CD4-positive, alpha-beta T cell (primary cell): ENCODE measurements around the gene GABRA6. TPM values are rescaled to one million over a fixed set of nuclear protein-coding genes. Genes with fewer than 3 reads are reported as not detected.

Source experiments
- ATAC-seq: fragments of 200-7000 bp; cut with Tn5 transposase; one replicate; pipeline ENCODE4 v1.10.0; 2022; ENCODE audit warnings: mild to moderate bottlenecking; ENCODE audit not compliant: poor library complexity
- CTCF ChIA-PET: fragments of 350-600 bp; sonication (Branson Sonifier 250); formaldehyde crosslinking; loops from one replicate; lab custom pipeline; 2021; ENCODE audit warnings: antibody characterized with exemption, inconsistent platforms; lab: Charles Lee
- POLR2A ChIA-PET: fragments of 350-600 bp; sonication (Branson Sonifier 250); formaldehyde crosslinking; loops from one replicate; lab custom pipeline; 2021; ENCODE audit warnings: antibody characterized with exemption, inconsistent platforms; lab: Charles Lee
- DNase-seq, 14 experiments: peaks; one replicate each; pipeline ENCODE4 v3.0.0-alpha.2; 2013 to 2020; ENCODE audit warnings: mixed read lengths in 2 of 14
- H3K27ac ChIP-seq, 2 donors: one replicate each; pipeline versions ENCODE4 v1.5.1 to v1.7.0; 2013; ENCODE audit warnings: low read length in 2 of 2, low read depth in 1 of 2, mild to moderate bottlenecking in 1 of 2
- H3K27me3 ChIP-seq, 2 experiments: 1 replicate in 1 of 2; 2 replicates in 1 of 2; pipeline versions ENCODE4 v1.6.1 to v1.7.0; 2013; ENCODE audit warnings: low read length in 2 of 2, control low read depth in 1 of 2, mild to moderate bottlenecking in 1 of 2, moderate library complexity in 1 of 2; ENCODE audit not compliant: insufficient read depth in 2 of 2, control insufficient read depth in 1 of 2
- H3K36me3 ChIP-seq: one replicate; pipeline ENCODE4 v1.6.1; 2013; ENCODE audit warnings: low read length, control low read depth; ENCODE audit not compliant: insufficient read depth
- H3K4me1 ChIP-seq: one replicate; pipeline ENCODE4 v1.6.1; 2013; ENCODE audit warnings: low read length, control low read depth; ENCODE audit not compliant: insufficient read depth
- H3K4me3 ChIP-seq: one replicate; pipeline ENCODE4 v1.5.1; 2013; ENCODE audit warnings: mild to moderate bottlenecking, low read length, moderate library complexity
- H3K9me3 ChIP-seq, 2 experiments: 1 replicate in 1 of 2; 2 replicates in 1 of 2; pipeline versions ENCODE4 v1.6.1 to v1.7.0; 2013; ENCODE audit warnings: low read length in 2 of 2, mild to moderate bottlenecking in 2 of 2, control low read depth in 1 of 2, moderate library complexity in 1 of 2; ENCODE audit not compliant: control insufficient read depth in 1 of 2, insufficient read depth in 1 of 2
- H3K27ac Mint-ChIP-seq: one replicate; pipeline ENCODE4 v1.8.0; 2020; ENCODE audit warnings: mixed read lengths
- H3K27me3 Mint-ChIP-seq: one replicate; pipeline ENCODE4 v1.8.0; 2021; ENCODE audit warnings: mixed read lengths
- H3K36me3 Mint-ChIP-seq: one replicate; pipeline ENCODE4 v1.8.0; 2021; ENCODE audit warnings: low read depth, mixed read lengths
- H3K4me1 Mint-ChIP-seq: one replicate; pipeline ENCODE4 v1.8.0; 2021; ENCODE audit warnings: low read depth, mixed read lengths
- H3K4me3 Mint-ChIP-seq: one replicate; pipeline ENCODE4 v1.8.0; 2020; ENCODE audit warnings: mild to moderate bottlenecking, mixed read lengths
- H3K9me3 Mint-ChIP-seq: one replicate; pipeline ENCODE4 v1.8.0; 2020; ENCODE audit warnings: mixed read lengths
- CTCF ChIP-seq: fragments of 200-600 bp; IDR thresholded peaks from one replicate; pipeline ENCODE4 v1.8.0; 2022; ENCODE audit warnings: antibody characterized with exemption, mild to moderate bottlenecking
- intact Hi-C, 2 experiments: fragments of 100-400 bp; cut with DNase I in 1 of 2; cut with micrococcal nuclease in 1 of 2; formaldehyde crosslinking; loops; one replicate each; pipeline versions ENCODE4 v1.15.1 to v1.9.0; 2023 to 2025; cut with DNase I, micrococcal nuclease
- total RNA-seq, 174 experiments: library from RNA in 2 of 174; stranded (reverse) in 2 of 174; gene quantifications; one replicate each; pipeline ENCODE4 v1.2.3 and lab custom pipeline; 2021 to 2026

Gene GABRA6
- total RNA-seq, 2 experiments from 2014 or later: not detected

- Mint-ChIP-seq H3K4me3 (no peak overlapping the region), H3K27ac (no peak overlapping the region), H3K27me3 (no peaks in the 10 kb centered on the region), H3K4me1 (no peaks in the 10 kb centered on the region), H3K9me3 (peaks cover 8% of the 10 kb centered on the region), H3K36me3 (no peaks in the 10 kb centered on the region)
- intact Hi-C loops: no loop called here
- DNase-seq (no peak), ATAC-seq (no peak)
- CTCF ChIA-PET: no interaction called here
- Histone ChIP-seq H3K36me3 (no peaks in the 10 kb centered on the region), H3K9me3 (no peaks in the 10 kb centered on the region), H3K27ac (no peak overlapping the region), H3K27me3 (no peaks in the 10 kb centered on the region), H3K4me1 (no peaks in the 10 kb centered on the region), H3K4me3 (no peak overlapping the region)
- TF ChIP-seq CTCF: no peak
- POLR2A ChIA-PET: no interaction called here
Measured at GRCh38 chr5:161676103-161676502, 9.4 kb upstream of the GABRA6 start.

DNA sequence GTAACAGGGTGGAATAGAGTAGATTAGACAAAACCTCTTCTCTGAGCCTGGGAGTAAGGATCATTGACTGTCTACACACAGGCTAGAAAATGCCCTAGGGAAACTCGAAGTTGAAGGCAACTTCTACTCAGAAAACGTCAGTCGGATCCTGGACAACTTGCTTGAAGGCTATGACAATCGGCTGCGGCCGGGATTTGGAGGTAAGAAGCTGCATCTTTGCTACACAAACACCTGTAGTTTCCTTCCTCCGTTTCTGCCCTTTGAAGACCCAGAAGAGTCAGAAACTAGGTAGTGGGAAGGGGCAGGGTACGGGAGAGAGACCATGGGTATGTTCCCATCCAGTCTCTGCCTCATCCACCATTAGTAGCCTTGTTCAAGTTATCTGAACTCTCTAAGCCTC is 628 bp downstream of the GABRA6 start:
- ChIA-PET POLR2A (no interaction called here), CTCF (no interaction called here)
- H3K4me1 Mint-ChIP-seq: no peaks in the 10 kb centered on the region
- no peak overlapping the region for H3K27ac ChIP-seq
- H3K9me3 ChIP-seq: peaks cover 0 to 1% of the 10 kb centered on the region in 2 experiments
- no peaks in the 10 kb centered on the region for H3K9me3 Mint-ChIP-seq
- no peaks in the 10 kb centered on the region for H3K36me3 ChIP-seq
- no peak for TF ChIP-seq CTCF
- no peak overlapping the region for H3K4me3 Mint-ChIP-seq
- ATAC-seq (no peak), DNase-seq (no peak)
- H3K27ac Mint-ChIP-seq: no peak overlapping the region
- no peaks in the 10 kb centered on the region for H3K4me1 ChIP-seq
- intact Hi-C loops: no loop called here
- H3K4me3 ChIP-seq: no peak overlapping the region
- H3K27me3 Mint-ChIP-seq: no peaks in the 10 kb centered on the region
- H3K36me3 Mint-ChIP-seq: no peaks in the 10 kb centered on the region
- no peaks in the 10 kb centered on the region for H3K27me3 ChIP-seq

- no peak overlapping the region for H3K27ac Mint-ChIP-seq
- no peak for TF ChIP-seq CTCF
- H3K4me3 ChIP-seq: no peak overlapping the region
- H3K9me3 Mint-ChIP-seq: no peaks in the 10 kb centered on the region
- no peak for DNase-seq
- no peaks in the 10 kb centered on the region for H3K36me3 ChIP-seq
- H3K36me3 Mint-ChIP-seq: no peaks in the 10 kb centered on the region
- no peak overlapping the region for H3K27ac ChIP-seq
- H3K4me3 Mint-ChIP-seq: no peak overlapping the region
- no peaks in the 10 kb centered on the region for H3K4me1 Mint-ChIP-seq
- no peaks in the 10 kb centered on the region for H3K27me3 Mint-ChIP-seq
- H3K4me1 ChIP-seq: no peaks in the 10 kb centered on the region
- no peak for ATAC-seq
- intact Hi-C loops: no loop called here
- ChIA-PET POLR2A (no interaction called here), CTCF (no interaction called here)
- H3K27me3 ChIP-seq: no peaks in the 10 kb centered on the region
- peaks cover 0 to 3% of the 10 kb centered on the region in 2 experiments for H3K9me3 ChIP-seq
Measured at GRCh38 chr5:161686881-161687280, 1.4 kb downstream of the GABRA6 start.
